SK-N-SH (cell line): ENCODE results near the gene FOXO1. TPM values are rescaled to one million over a fixed set of nuclear protein-coding genes. Genes with fewer than 3 reads are reported as not detected.

Experiments
- CTCF ChIA-PET: fragments of 300-600, 350-600 bp; formaldehyde crosslinking; extraction: SDS; loops from one replicate; lab custom pipeline; 2021; lab: Yijun Ruan, JAX
- POLR2A ChIA-PET: fragments of 350-600 bp; sonication (Branson Sonifier 250); formaldehyde crosslinking; extraction: SDS; loops from one replicate; lab custom pipeline; 2020; ENCODE audit warnings: antibody characterized with exemption, inconsistent platforms; lab: Yijun Ruan, JAX
- DNase-seq: peaks from one replicate; pipeline ENCODE4 v3.0.0; 2012
- H2AFZ ChIP-seq: fragments of 200-600 bp; sonication (generic); 2 replicates; pipeline ENCODE4 v1.8.1; 2016; ENCODE audit warnings: antibody characterized with exemption, mild to moderate bottlenecking, low read depth
- H3F3A ChIP-seq: fragments of 200-600 bp; sonication (generic); replicated peaks from 2 replicates; pipeline ENCODE3; 2016; ENCODE audit warnings: antibody characterized with exemption, mild to moderate bottlenecking; ENCODE audit not compliant: insufficient read depth
- H3K27ac ChIP-seq, 2 experiments: fragments of 200-500 bp in 1 of 2; fragments of 200-600 bp in 1 of 2; sonication (Bioruptor generic) in 1 of 2; sonication (generic), shearing (Covaris generic) in 1 of 2; 2 replicates each; pipeline versions ENCODE4 v1.5.1 to v1.6.1; 2014 to 2016; ENCODE audit warnings: low read depth in 2 of 2, inconsistent platforms in 1 of 2, low read length in 1 of 2, mild to moderate bottlenecking in 1 of 2, mixed read lengths in 1 of 2
- H3K27me3 ChIP-seq: fragments of 200-600 bp; sonication (generic), shearing (Covaris generic); 2 replicates; pipeline ENCODE4 v1.6.1; 2016; ENCODE audit warnings: mixed run types; ENCODE audit not compliant: insufficient read depth
- H3K36me3 ChIP-seq, 2 experiments: fragments of 200-500 bp in 1 of 2; fragments of 200-600 bp in 1 of 2; sonication (Bioruptor generic) in 1 of 2; sonication (generic) in 1 of 2; replicated peaks in 1 of 2; 2 replicates each; pipeline versions ENCODE3 to v1.5.1; 2014 to 2016; ENCODE audit warnings: low read length in 1 of 2, mild to moderate bottlenecking in 1 of 2; ENCODE audit not compliant: insufficient read depth in 2 of 2, control insufficient read depth in 1 of 2
- H3K4me1 ChIP-seq, 2 experiments: fragments of 200-500 bp in 1 of 2; fragments of 200-600 bp in 1 of 2; sonication (Bioruptor generic) in 1 of 2; sonication (generic), shearing (Covaris generic) in 1 of 2; 2 replicates each; pipeline versions ENCODE4 v1.5.1 to v1.6.1; 2014 to 2016; ENCODE audit warnings: low read depth in 1 of 2, low read length in 1 of 2, mixed run types in 1 of 2; ENCODE audit not compliant: insufficient read depth in 2 of 2, control insufficient read depth in 1 of 2
- H3K4me2 ChIP-seq: fragments of 200-600 bp; sonication (generic), shearing (Covaris generic); 2 replicates; pipeline ENCODE4 v1.6.1; 2017; ENCODE audit warnings: mixed run types
- H3K4me3 ChIP-seq, 2 experiments: fragments of 200-500 bp in 1 of 2; fragments of 200-600 bp in 1 of 2; sonication (Bioruptor generic) in 1 of 2; sonication (generic), shearing (Covaris generic) in 1 of 2; 2 replicates each; pipeline versions ENCODE4 v1.5.1 to v1.8.1; 2014 to 2016; ENCODE audit warnings: low read depth in 2 of 2, inconsistent platforms in 1 of 2, low read length in 1 of 2, mild to moderate bottlenecking in 1 of 2, mixed read lengths in 1 of 2, moderate library complexity in 1 of 2
- H3K79me2 ChIP-seq: fragments of 200-600 bp; sonication (generic); 2 replicates; pipeline ENCODE4 v1.8.1; 2017; ENCODE audit warnings: mild to moderate bottlenecking; ENCODE audit not compliant: insufficient read depth
- H3K9ac ChIP-seq: fragments of 200-600 bp; sonication (generic); 2 replicates; pipeline ENCODE4 v1.6.1; 2017; ENCODE audit warnings: mixed run types
- H3K9me2 ChIP-seq: fragments of 200-600 bp; sonication (generic); 2 replicates; pipeline ENCODE4 v1.6.1; 2017; ENCODE audit warnings: mixed run types
- H3K9me3 ChIP-seq: fragments of 200-600 bp; sonication (generic); 2 replicates; pipeline ENCODE4 v1.6.1; 2017; ENCODE audit warnings: mixed run types, mild to moderate bottlenecking, moderate library complexity
- H4K20me1 ChIP-seq: fragments of 200-600 bp; sonication (generic); 2 replicates; pipeline ENCODE4 v1.6.1; 2017; ENCODE audit warnings: mild to moderate bottlenecking, mixed run types; ENCODE audit not compliant: insufficient read depth
- CHD2 ChIP-seq: fragments of 150-350 bp; IDR thresholded peaks from 2 replicates; pipeline ENCODE4 v1.6.1; 2018; ENCODE audit warnings: low read length; ENCODE audit not compliant: partially characterized antibody
- EP300 ChIP-seq, 2 experiments: IDR thresholded peaks; 2 replicates each; pipeline versions ENCODE4 v1.4.0 to v1.6.1; 2012; ENCODE audit warnings: borderline replicate concordance in 1 of 2, low read depth in 1 of 2, low read length in 1 of 2
- EZH2phosphoT487 ChIP-seq: fragments of 200-600 bp; sonication (generic); IDR thresholded peaks from 2 replicates; pipeline ENCODE4 v1.6.1; 2017; ENCODE audit warnings: low read depth, mixed run types, mild to moderate bottlenecking, antibody characterized with exemption, moderate library complexity, borderline replicate concordance
- FOSL2 ChIP-seq: IDR thresholded peaks from 2 replicates; pipeline ENCODE4 v1.4.0; 2012; ENCODE audit warnings: low read depth, mild to moderate bottlenecking, moderate library complexity, borderline replicate concordance
- FOXJ3 ChIP-seq: sonication (generic); formaldehyde crosslinking; IDR thresholded peaks from 2 replicates; pipeline ENCODE4 v1.5.1; 2020; ENCODE audit warnings: mild to moderate bottlenecking, missing genetic modification reagents
- FOXM1 ChIP-seq: IDR thresholded peaks from 2 replicates; pipeline ENCODE4 v1.4.0; 2012; ENCODE audit warnings: low read depth, mild to moderate bottlenecking
- GATA2 ChIP-seq: sonication (generic); formaldehyde crosslinking; IDR thresholded peaks from 2 replicates; pipeline ENCODE4 v1.5.0; 2020; ENCODE audit warnings: mild to moderate bottlenecking, missing genetic modification reagents
- JUND ChIP-seq: IDR thresholded peaks from 2 replicates; pipeline ENCODE4 v1.4.0; 2012
- MEF2A ChIP-seq: IDR thresholded peaks from 2 replicates; pipeline ENCODE4 v1.4.0; 2012; ENCODE audit warnings: low read depth, borderline replicate concordance
- RXRA ChIP-seq: IDR thresholded peaks from 2 replicates; pipeline ENCODE4 v1.4.0; 2012; ENCODE audit warnings: low read depth, mild to moderate bottlenecking, borderline replicate concordance
- TAF1 ChIP-seq: IDR thresholded peaks from 2 replicates; pipeline ENCODE4 v1.6.1; 2012; ENCODE audit warnings: low read depth, mild to moderate bottlenecking, low read length, moderate library complexity, borderline replicate concordance
- TCF12 ChIP-seq: IDR thresholded peaks from 2 replicates; pipeline ENCODE4 v1.4.0; 2012
- TEAD4 ChIP-seq: IDR thresholded peaks from 2 replicates; pipeline ENCODE4 v1.4.0; 2012; ENCODE audit warnings: mild to moderate bottlenecking, borderline replicate concordance; ENCODE audit not compliant: insufficient read depth
- USF1 ChIP-seq: IDR thresholded peaks from 2 replicates; pipeline ENCODE4 v1.4.0; 2012; ENCODE audit warnings: low read depth, borderline replicate concordance
- WGBS: methylation state at CpG from one replicate; pipeline ENCODE4 v1.1.6; 2017; ENCODE audit warnings: low lambda C conversion rate; 5-methylcytosine and 5-hydroxymethylcytosine counted together
- polyA plus RNA-seq, 3 experiments: library from polyadenylated mRNA; depleted of rRNA; stranded (reverse); fragments of >200 nt; gene quantifications; 2 replicates each; pipeline ENCODE4 v1.2.3, GENCODE V29; 2012

The FOXO1 gene
- polyA plus RNA-seq, 1 of the 3 experiments (the other 2 are of a cell fraction) = 1.8 TPM

- TF ChIP-seq FOSL2 = no peak
- TF ChIP-seq EP300 (IDR thresholded peaks at IDR 0.05; ENCODE audit: borderline replicate concordance in 1 of 2, low read depth in 1 of 2, low read length in 1 of 2) = no peak
- no peak for TF ChIP-seq MEF2A
- no peak for TF ChIP-seq TEAD4
- TF ChIP-seq TAF1 = no peak
- Histone ChIP-seq H3F3A (no peaks in the 10 kb centered on the region), H3K9me2 (no peaks in the 10 kb centered on the region), H3K27me3 (no peaks in the 10 kb centered on the region), H3K9me3 (no peaks in the 10 kb centered on the region), H3K79me2 (no peaks in the 10 kb centered on the region), H3K27ac (no peak overlapping the region), H2AFZ (no peak overlapping the region), H3K4me3 (no peak overlapping the region), H3K4me2 (no peak overlapping the region), H3K36me3 (no peaks in the 10 kb centered on the region), H3K4me1 (no peaks in the 10 kb centered on the region; a peak in 1 of 4 replicates), H3K9ac (no peak overlapping the region), H4K20me1 (no peaks in the 10 kb centered on the region; the same call in 1 of the 2 replicates)
- 91% methylated on average over 3 of the region's 3 CpGs for WGBS
- ChIA-PET CTCF (no interaction called here), POLR2A (no interaction called here)
- DNase-seq = no peak
These were observed 113.1 kb downstream of the FOXO1 start for GRCh38 chr13:40553356-40553755.

- no peaks in the 10 kb centered on the region for H3K9me3 ChIP-seq
- H4K20me1 ChIP-seq = no peaks in the 10 kb centered on the region; the same call in 1 of the 2 replicates
- 92% methylated on average over 6 of the region's 6 CpGs for WGBS
- DNase-seq = no peak
- H3K36me3 ChIP-seq = no peaks in the 10 kb centered on the region
- no peak overlapping the region for H3K27ac ChIP-seq
- H3K4me2 ChIP-seq = no peak overlapping the region
- POLR2A ChIA-PET = no interaction called here
- H3F3A ChIP-seq = no peaks in the 10 kb centered on the region
- no peak for TF ChIP-seq GATA2 (CRISPR knock-in tag)
- TF ChIP-seq TEAD4 = no peak
- TF ChIP-seq FOXJ3 = no peak
- no peak for TF ChIP-seq MEF2A
- no peak for TF ChIP-seq FOSL2
- no peak for TF ChIP-seq RXRA
- TF ChIP-seq JUND = no peak
- TF ChIP-seq FOXM1 = no peak
- TF ChIP-seq EZH2phosphoT487 = no peak
- TF ChIP-seq TCF12 = no peak
- TF ChIP-seq CHD2 = no peak
- no peak for TF ChIP-seq USF1
- TF ChIP-seq EP300 (IDR thresholded peaks at IDR 0.05; ENCODE audit: borderline replicate concordance in 1 of 2, low read depth in 1 of 2, low read length in 1 of 2) = no peak
- TF ChIP-seq, all 33 proteins: peak for 0
- no peak overlapping the region for H2AFZ ChIP-seq
- no peaks in the 10 kb centered on the region for H3K9me2 ChIP-seq
- H3K9ac ChIP-seq = no peak overlapping the region
- H3K27me3 ChIP-seq = no peaks in the 10 kb centered on the region
- CTCF ChIA-PET = no interaction called here
- no peaks in the 10 kb centered on the region for H3K79me2 ChIP-seq
- H3K4me1 ChIP-seq = no peaks in the 10 kb centered on the region; a peak in 1 of 4 replicates
- no peak overlapping the region for H3K4me3 ChIP-seq
These were observed 113.5 kb downstream of the FOXO1 start for GRCh38 chr13:40552895-40553294.
